Testis (tissue), 3 donors: Measurements from ENCODE around the gene NUB1. TPM values are rescaled to one million over a fixed set of nuclear protein-coding genes. Genes with fewer than 3 reads are reported as not detected.

Experiments used
- DNase-seq: peaks from one replicate; pipeline ENCODE4 v3.0.0-alpha.2; 2019
- H3K27ac ChIP-seq, 2 donors: fragments of 200-600 bp; sonication (generic); one replicate each; pipeline ENCODE4 v1.5.1; 2019
- H3K27me3 ChIP-seq: fragments of 200-600 bp; sonication (generic); one replicate; pipeline ENCODE4 v1.5.1; 2019
- H3K36me3 ChIP-seq: fragments of 200-600 bp; sonication (generic); one replicate; pipeline ENCODE4 v1.5.1; 2017; ENCODE audit warnings: low read depth; ENCODE audit errors: missing control alignments
- H3K4me1 ChIP-seq: fragments of 200-600 bp; sonication (generic); one replicate; pipeline ENCODE4 v1.5.1; 2019
- H3K4me3 ChIP-seq, 2 donors: fragments of 200-600 bp; sonication (generic); one replicate each; pipeline ENCODE4 v1.5.1; 2017 to 2019
- H3K9me3 ChIP-seq: fragments of 200-600 bp; sonication (generic); one replicate; pipeline ENCODE4 v1.5.1; 2017
- POLR2A ChIP-seq: fragments of 450-650 bp; IDR thresholded peaks from one replicate; pipeline ENCODE4 v1.6.1; 2017; ENCODE audit warnings: antibody characterized with exemption, mild to moderate bottlenecking, moderate library complexity
- WGBS, 2 donors: methylation state at CpG; one replicate each; pipeline ENCODE4 v1.1.5; 2018; 5-methylcytosine and 5-hydroxymethylcytosine counted together
- intact Hi-C: fragments of 100-400 bp; cut with DNase I; formaldehyde crosslinking; loops from one replicate; pipeline ENCODE4 v1.15.1; 2023; ENCODE audit warnings: low total_unique reads
- polyA plus RNA-seq: library from polyadenylated mRNA; stranded (reverse); fragments of 350-450 nt; fragmentation: Illumina TruSeq; extraction: RNeasy Lipid Tissue Mini Kit (QIAGEN cat#74804); gene quantifications from one replicate; pipeline ENCODE4 v1.2.3, GENCODE V29; 2014; ENCODE audit warnings: low read depth, low replicate concordance; ENCODE audit not compliant: insufficient read depth
- total RNA-seq, 2 donors: library from RNA; depleted of rRNA; stranded (reverse); fragments of >200 nt; gene quantifications; one replicate each; pipeline ENCODE4 v1.2.3, GENCODE V29; 2016
- TF ChIP-seq, protein P1 (sequence below), 3 experiments: fragments of 450-650 bp in 2 of 3; fragments of 200-600 bp in 1 of 3; sonication (generic) in 1 of 3; IDR thresholded peaks; one replicate each; pipeline ENCODE4 v1.5.1; 2016 to 2019; ENCODE audit warnings: antibody characterized with exemption in 3 of 3, mild to moderate bottlenecking in 2 of 3, moderate library complexity in 1 of 3

NUB1 gene
- total and polyA plus RNA-seq, 3 donors from 2014 or later = 57.9 to 140 (median 59.6) TPM

DNA sequence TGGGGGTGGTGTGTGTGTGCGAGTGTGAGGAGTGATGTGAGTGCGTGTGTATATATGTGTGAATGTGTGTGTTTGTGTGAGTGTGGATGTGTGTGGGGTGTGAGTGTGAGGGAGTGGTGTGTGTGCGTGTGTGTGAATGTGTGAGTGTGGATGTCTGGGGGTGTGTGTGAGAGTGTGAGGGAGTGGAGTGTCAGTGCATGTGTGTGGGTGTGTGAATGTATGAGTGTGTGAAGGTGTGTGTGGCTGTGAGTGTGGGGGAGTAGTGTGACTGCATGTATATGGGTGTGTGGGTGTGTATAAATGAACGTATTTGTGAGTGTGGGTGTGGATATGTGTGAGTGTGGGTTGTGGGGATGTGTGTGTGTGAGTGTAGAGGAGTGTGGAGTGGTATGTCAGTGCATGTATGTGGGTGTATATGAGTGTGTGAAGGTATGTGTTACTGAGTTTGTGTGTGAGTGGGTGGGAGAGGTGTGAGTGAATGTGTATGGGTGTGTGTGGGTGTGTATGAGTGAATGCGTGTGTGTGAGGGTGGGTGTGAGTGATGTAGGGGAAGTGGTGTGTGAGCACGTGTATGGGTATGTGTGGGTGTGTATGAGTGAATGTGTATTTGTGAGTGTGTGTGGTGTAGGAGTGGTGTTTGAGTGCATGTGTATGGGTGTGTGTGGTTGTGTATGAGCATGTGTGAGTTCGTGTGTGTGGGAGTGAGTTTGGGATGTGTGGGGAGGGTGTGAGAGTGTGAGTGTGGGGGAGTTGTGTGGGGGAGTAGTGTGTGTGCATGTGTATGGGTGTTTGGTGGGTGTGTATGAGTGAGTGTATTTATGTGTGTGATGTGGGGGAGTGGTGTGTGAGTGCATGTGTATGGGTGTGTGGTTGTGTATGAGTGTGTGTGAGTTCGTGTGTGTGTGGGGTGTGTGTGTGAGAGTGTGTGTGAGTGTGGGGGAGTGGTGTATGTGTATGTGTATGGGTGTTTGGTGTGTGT is 28.5 kb upstream of the NUB1 start:
- TF ChIP-seq, protein P1, sequence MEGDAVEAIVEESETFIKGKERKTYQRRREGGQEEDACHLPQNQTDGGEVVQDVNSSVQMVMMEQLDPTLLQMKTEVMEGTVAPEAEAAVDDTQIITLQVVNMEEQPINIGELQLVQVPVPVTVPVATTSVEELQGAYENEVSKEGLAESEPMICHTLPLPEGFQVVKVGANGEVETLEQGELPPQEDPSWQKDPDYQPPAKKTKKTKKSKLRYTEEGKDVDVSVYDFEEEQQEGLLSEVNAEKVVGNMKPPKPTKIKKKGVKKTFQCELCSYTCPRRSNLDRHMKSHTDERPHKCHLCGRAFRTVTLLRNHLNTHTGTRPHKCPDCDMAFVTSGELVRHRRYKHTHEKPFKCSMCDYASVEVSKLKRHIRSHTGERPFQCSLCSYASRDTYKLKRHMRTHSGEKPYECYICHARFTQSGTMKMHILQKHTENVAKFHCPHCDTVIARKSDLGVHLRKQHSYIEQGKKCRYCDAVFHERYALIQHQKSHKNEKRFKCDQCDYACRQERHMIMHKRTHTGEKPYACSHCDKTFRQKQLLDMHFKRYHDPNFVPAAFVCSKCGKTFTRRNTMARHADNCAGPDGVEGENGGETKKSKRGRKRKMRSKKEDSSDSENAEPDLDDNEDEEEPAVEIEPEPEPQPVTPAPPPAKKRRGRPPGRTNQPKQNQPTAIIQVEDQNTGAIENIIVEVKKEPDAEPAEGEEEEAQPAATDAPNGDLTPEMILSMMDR (IDR thresholded peaks at IDR 0.05) = no peak
- Histone ChIP-seq H3K27me3 (no peaks in the 10 kb centered on the region), H3K9me3 (no peaks in the 10 kb centered on the region), H3K36me3 (no peaks in the 10 kb centered on the region), H3K4me3 (no peak overlapping the region), H3K4me1 (no peaks in the 10 kb centered on the region), H3K27ac (no peak overlapping the region)
- 49 to 53% methylated on average over 8 of the region's 8 CpGs for WGBS, 2 donors
- intact Hi-C loops = no loop called here
- no peak for DNase-seq

DNA sequence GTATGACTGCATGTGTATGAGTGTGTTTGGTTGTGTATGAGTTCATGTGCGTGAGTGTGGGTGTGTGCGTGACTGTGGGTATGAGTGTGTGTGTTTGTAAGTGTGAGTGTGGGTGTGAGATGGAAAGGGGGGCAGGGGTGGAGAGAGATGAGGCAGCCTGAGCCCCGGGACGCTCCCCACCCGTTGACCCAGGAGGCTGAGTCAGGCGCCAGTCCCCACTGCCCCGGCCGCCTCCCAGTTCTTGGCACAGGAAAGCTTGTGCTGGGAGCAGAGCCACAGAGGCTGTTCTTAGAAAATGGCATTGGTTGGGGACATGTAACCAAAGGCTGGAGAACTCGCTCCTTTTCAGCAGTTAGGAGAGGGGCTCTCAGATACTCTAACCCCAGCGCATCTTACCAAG is 27.8 kb upstream of the NUB1 start:
- Histone ChIP-seq H3K4me1 (no peaks in the 10 kb centered on the region), H3K27me3 (no peaks in the 10 kb centered on the region), H3K27ac (no peak overlapping the region), H3K4me3 (no peak overlapping the region), H3K36me3 (no peaks in the 10 kb centered on the region), H3K9me3 (no peaks in the 10 kb centered on the region)
- no peak for TF ChIP-seq POLR2A
- TF ChIP-seq, protein P1 (IDR thresholded peaks at IDR 0.05) = no peak
- DNase-seq = peak; percentile 66
- 18 to 22% methylated on average over 10 of the region's 10 CpGs for WGBS, 2 donors
- intact Hi-C loops = no loop called here

DNA sequence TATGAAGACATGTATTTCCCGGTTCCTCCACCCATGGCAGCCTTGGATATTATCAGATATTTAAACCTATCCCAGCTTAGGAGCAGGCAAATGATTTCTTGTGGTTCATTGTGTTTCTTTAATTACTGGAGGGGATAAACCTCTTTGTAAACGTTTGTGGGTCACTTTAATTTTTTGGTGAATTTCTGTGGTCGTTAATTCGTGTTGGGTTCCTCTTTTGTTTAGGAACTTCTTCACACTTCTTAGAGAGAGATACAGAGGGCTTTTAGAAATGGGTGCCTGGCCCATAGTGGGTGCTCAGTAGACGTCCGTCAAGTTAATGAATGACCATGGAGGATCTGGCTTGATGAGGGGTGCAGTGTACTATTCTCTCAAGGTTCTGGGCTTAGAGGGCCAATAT is 27.2 kb upstream of the NUB1 start:
- Histone ChIP-seq H3K27ac (no peak overlapping the region), H3K4me3 (no peak overlapping the region), H3K36me3 (no peaks in the 10 kb centered on the region), H3K27me3 (no peaks in the 10 kb centered on the region), H3K4me1 (no peaks in the 10 kb centered on the region), H3K9me3 (no peaks in the 10 kb centered on the region)
- 42 to 44% methylated on average over 6 of the region's 6 CpGs for WGBS, 2 donors
- intact Hi-C loops = no loop called here
- DNase-seq = no peak
- TF ChIP-seq, protein P1 (IDR thresholded peaks at IDR 0.05) = no peak
- TF ChIP-seq POLR2A = no peak

DNA sequence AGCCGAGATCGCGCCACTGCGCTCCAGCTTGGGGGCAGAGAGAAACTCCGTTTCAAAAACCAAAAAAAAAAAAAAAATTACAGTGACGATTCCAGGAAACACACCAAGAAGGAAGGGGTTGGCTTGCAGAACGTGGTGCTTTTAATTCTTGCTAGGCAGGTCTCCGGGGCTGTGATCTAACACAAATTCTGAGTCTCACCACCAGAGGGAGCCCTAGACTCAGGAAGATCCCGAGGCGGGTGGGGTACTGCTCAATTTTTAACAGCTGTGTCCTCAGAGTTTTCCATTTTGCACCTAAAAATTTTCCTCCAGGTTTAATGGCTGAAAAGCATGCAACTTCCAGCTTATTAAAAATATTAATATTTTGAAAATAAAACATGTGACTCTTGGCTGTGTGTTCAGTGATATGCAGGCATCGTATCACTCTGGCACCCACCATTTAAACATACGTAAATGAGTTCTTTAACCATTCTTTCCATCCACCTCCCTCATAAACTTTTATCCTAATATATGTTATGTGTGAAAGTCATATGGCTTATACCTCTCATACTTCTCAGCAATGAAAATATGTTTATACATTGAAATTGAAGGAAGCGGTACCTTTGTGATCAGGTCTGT is 26.5 kb upstream of the NUB1 start:
- Histone ChIP-seq H3K4me3 (no peak overlapping the region), H3K4me1 (no peaks in the 10 kb centered on the region), H3K27me3 (no peaks in the 10 kb centered on the region), H3K36me3 (no peaks in the 10 kb centered on the region), H3K27ac (no peak overlapping the region), H3K9me3 (no peaks in the 10 kb centered on the region)
- DNase-seq = peak; percentile 90
- TF ChIP-seq, protein P1 (IDR thresholded peaks at IDR 0.05) = peak; percentile 82 to 84 (median 83)
- TF ChIP-seq POLR2A = no peak
- WGBS, 2 donors = 9 to 21% methylated on average over 13 of the region's 13 CpGs
- intact Hi-C loops = no loop called here
